Keratinocyte (primary cell): ENCODE results near the gene TSPAN11. TPM values are rescaled to one million over a fixed set of nuclear protein-coding genes. Genes with fewer than 3 reads are reported as not detected.

Experiments used
- DNase-seq: peaks from one replicate; pipeline ENCODE4 v3.0.0-alpha.2; 2011; ENCODE audit warnings: low read depth, missing footprints, low spot score
- FAIRE-seq: peaks from 2 replicates; lab custom pipeline; 2011; peaks lifted over from hg19 to GRCh38; lab: Jason Lieb, UNC
- H2AFZ ChIP-seq: 2 replicates; pipeline ENCODE4 v1.6.0; 2012; ENCODE audit warnings: low read length, control low read depth, inconsistent platforms; ENCODE audit not compliant: control insufficient read depth
- H3K27ac ChIP-seq: 2 replicates; pipeline ENCODE4 v1.5.1; 2011; ENCODE audit warnings: low read length; ENCODE audit not compliant: control insufficient read depth, insufficient read depth
- H3K27me3 ChIP-seq: 3 replicates; pipeline ENCODE4 v1.6.0; 2011; ENCODE audit warnings: low read length; ENCODE audit not compliant: control insufficient read depth, insufficient read depth; ENCODE audit errors: extremely low read depth
- H3K36me3 ChIP-seq, 2 experiments: 2 replicates in 1 of 2; 3 replicates in 1 of 2; pipeline ENCODE4 v1.5.1; 2011; ENCODE audit warnings: low read length in 2 of 2, mild to moderate bottlenecking in 1 of 2; ENCODE audit not compliant: control insufficient read depth in 2 of 2, insufficient read depth in 2 of 2; ENCODE audit errors: extremely low read depth in 1 of 2
- H3K4me1 ChIP-seq: 3 replicates; pipeline ENCODE4 v1.5.1; 2011; ENCODE audit warnings: low read length; ENCODE audit not compliant: control insufficient read depth, insufficient read depth; ENCODE audit errors: extremely low read depth
- H3K4me2 ChIP-seq: 3 replicates; pipeline ENCODE4 v1.6.0; 2011; ENCODE audit warnings: low read depth, low read length; ENCODE audit not compliant: control insufficient read depth, insufficient read depth; ENCODE audit errors: extremely low read depth
- H3K4me3 ChIP-seq, 3 experiments: fragments of 200-600 bp in 1 of 3; sonication (generic) in 1 of 3; 2 replicates in 2 of 3; 3 replicates in 1 of 3; pipeline ENCODE4 v1.5.1; 2011 to 2016; ENCODE audit warnings: low read length in 3 of 3, mild to moderate bottlenecking in 3 of 3, control low read depth in 2 of 3, inconsistent platforms in 1 of 3, low read depth in 1 of 3, mixed read lengths in 1 of 3, mixed run types in 1 of 3, moderate library complexity in 1 of 3; ENCODE audit not compliant: control insufficient read depth in 2 of 3, insufficient read depth in 2 of 3; ENCODE audit errors: extremely low read depth in 1 of 3
- H3K79me2 ChIP-seq: 2 replicates; pipeline ENCODE4 v1.6.0; 2012; ENCODE audit warnings: low read length; ENCODE audit not compliant: control insufficient read depth, insufficient read depth
- H3K9ac ChIP-seq: 3 replicates; pipeline ENCODE4 v1.6.0; 2011; ENCODE audit warnings: low read length; ENCODE audit not compliant: control insufficient read depth, insufficient read depth; ENCODE audit errors: extremely low read depth
- H3K9me1 ChIP-seq: 3 replicates; pipeline ENCODE4 v1.6.0; 2011; ENCODE audit warnings: low read length; ENCODE audit not compliant: control insufficient read depth, insufficient read depth; ENCODE audit errors: extremely low read depth
- H3K9me3 ChIP-seq: 2 replicates; pipeline ENCODE4 v1.5.1; 2012; ENCODE audit warnings: low read depth, low read length; ENCODE audit not compliant: control insufficient read depth
- H4K20me1 ChIP-seq: 3 replicates; pipeline ENCODE4 v1.6.0; 2011; ENCODE audit warnings: low read length; ENCODE audit not compliant: control insufficient read depth, insufficient read depth; ENCODE audit errors: extremely low read depth
- EZH2 ChIP-seq: IDR thresholded peaks from one replicate; pipeline ENCODE4 v1.6.1; 2012; ENCODE audit warnings: inconsistent platforms, mild to moderate bottlenecking, low read length, moderate library complexity
- dilution Hi-C: fragments of 300-500 bp; cut with MboI; formaldehyde crosslinking; loops from one replicate; pipeline ENCODE4 v1.7.0; 2020; ENCODE audit warnings: low sequenced_read_pairs; ENCODE audit not compliant: extremely low pct_ligation_motif_present
- polyA plus RNA-seq, 5 experiments: library from polyadenylated mRNA; depleted of rRNA in 3 of 5; stranded (reverse) in 3 of 5; stranded (forward) in 1 of 5; unstranded in 1 of 5; fragments of >200 nt; gene quantifications; 1 replicate in 1 of 5; 2 replicates in 3 of 5; 3 replicates in 1 of 5; pipeline versions ENCODE4 v1.2.1 to v1.2.3, GENCODE V29; 2011 to 2012; ENCODE audit warnings: missing spikeins in 2 of 5, low read depth in 1 of 5, low replicate concordance in 1 of 5
- TF ChIP-seq, protein P1 (sequence below), 3 experiments: IDR thresholded peaks in 1 of 3; conservative IDR thresholded peaks in 1 of 3; optimal IDR thresholded peaks in 1 of 3; 2 replicates in 2 of 3; 3 replicates in 1 of 3; pipeline versions ENCODE3 to v1.5.1; 2011; ENCODE audit warnings: low read length in 3 of 3, mild to moderate bottlenecking in 3 of 3, moderate library complexity in 2 of 3, control low read depth in 1 of 3, inconsistent platforms in 1 of 3; ENCODE audit not compliant: insufficient read depth in 2 of 3; ENCODE audit errors: extremely low read depth in 1 of 3

TSPAN11 gene
- polyA plus RNA-seq, 1 donor (not counting 4 experiments of a cell fraction or from before 2014, with no cell fraction given): not detected

DNA sequence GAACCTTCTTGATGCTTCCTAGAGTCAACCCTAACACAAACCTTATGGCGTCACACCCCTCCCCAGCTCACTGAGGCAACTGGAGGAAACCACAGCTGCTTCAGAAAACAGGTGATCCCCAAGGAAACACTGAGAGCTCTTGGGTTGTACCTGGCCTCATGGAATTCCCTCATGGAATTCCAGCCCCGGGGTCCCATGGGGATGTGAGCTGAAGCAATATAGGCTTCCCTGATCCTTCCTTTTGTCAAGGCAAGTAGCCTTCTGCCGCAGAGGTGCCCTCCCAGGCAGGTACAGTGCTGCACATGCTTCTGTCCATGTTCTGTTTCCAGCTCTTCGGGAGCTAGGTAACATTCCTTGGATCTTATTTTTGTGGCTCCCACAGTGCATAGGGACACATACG is 47.3 kb downstream of the TSPAN11 start:
- Histone ChIP-seq H3K27ac (no peak overlapping the region), H3K9me3 (no peaks in the 10 kb centered on the region), H3K9ac (no peak overlapping the region), H3K4me3 (no peak overlapping the region), H2AFZ (no peak overlapping the region), H4K20me1 (no peaks in the 10 kb centered on the region), H3K79me2 (no peaks in the 10 kb centered on the region), H3K27me3 (peaks cover 45% of the 10 kb centered on the region), H3K9me1 (no peaks in the 10 kb centered on the region), H3K4me1 (no peaks in the 10 kb centered on the region), H3K4me2 (no peak overlapping the region), H3K36me3 (no peaks in the 10 kb centered on the region)
- dilution Hi-C loops: no loop called here
- FAIRE-seq (no peak), DNase-seq (no peak)
- TF ChIP-seq, protein P1, sequence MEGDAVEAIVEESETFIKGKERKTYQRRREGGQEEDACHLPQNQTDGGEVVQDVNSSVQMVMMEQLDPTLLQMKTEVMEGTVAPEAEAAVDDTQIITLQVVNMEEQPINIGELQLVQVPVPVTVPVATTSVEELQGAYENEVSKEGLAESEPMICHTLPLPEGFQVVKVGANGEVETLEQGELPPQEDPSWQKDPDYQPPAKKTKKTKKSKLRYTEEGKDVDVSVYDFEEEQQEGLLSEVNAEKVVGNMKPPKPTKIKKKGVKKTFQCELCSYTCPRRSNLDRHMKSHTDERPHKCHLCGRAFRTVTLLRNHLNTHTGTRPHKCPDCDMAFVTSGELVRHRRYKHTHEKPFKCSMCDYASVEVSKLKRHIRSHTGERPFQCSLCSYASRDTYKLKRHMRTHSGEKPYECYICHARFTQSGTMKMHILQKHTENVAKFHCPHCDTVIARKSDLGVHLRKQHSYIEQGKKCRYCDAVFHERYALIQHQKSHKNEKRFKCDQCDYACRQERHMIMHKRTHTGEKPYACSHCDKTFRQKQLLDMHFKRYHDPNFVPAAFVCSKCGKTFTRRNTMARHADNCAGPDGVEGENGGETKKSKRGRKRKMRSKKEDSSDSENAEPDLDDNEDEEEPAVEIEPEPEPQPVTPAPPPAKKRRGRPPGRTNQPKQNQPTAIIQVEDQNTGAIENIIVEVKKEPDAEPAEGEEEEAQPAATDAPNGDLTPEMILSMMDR (optimal IDR thresholded peaks at IDR 0.05 in 1 of 3, IDR thresholded peaks at IDR 0.05 in 1 of 3, conservative IDR thresholded peaks at IDR 0.05 in 1 of 3; ENCODE audit: extremely low read depth in 1 of 3, insufficient read depth in 2 of 3, low read length in 3 of 3): no peak
- no peak for TF ChIP-seq EZH2

DNA sequence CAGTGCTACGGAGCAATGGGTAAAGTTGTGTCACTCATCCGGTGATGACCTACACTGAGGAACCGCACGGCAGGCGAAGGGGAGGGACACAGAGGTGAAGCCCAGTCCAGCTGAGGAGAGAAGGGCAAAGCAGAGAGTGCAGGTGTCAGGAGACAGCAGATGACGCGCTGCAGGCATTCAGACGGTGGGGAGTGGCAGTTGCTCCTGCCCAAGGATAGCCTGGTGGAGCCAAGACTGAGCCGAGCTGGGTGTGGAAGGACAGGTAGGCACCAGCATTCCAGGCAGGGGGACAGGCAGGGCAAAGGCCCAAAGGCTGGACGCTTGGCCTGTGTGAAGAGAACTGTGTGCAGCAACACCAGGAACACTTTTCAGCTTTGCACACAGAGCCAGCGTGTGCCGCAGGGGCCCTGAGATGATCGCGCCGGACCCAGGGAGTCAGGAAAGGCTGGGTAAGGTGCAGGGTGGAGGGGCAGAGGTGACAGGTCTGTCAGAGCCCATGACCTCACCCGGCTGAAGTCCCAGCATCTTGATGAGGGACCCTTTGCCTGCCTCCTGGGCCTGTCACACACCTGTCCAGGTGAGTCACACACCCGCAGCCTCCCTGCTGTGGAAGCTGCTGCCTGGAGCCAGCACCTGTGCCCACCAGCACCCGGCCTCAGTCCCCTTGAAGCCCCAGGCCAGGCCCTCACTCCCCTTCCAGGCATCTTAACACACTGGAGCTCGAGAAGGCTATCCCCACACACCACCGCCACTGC is 48.4 kb downstream of the TSPAN11 start:
- Histone ChIP-seq H3K27ac (no peak overlapping the region), H3K4me1 (no peaks in the 10 kb centered on the region), H3K9ac (no peak overlapping the region), H3K9me3 (no peaks in the 10 kb centered on the region), H2AFZ (no peak overlapping the region), H3K27me3 (peaks cover 45% of the 10 kb centered on the region), H3K4me3 (no peak overlapping the region), H3K79me2 (no peaks in the 10 kb centered on the region), H3K9me1 (no peaks in the 10 kb centered on the region), H3K36me3 (no peaks in the 10 kb centered on the region), H3K4me2 (no peak overlapping the region), H4K20me1 (no peaks in the 10 kb centered on the region)
- FAIRE-seq (no peak), DNase-seq (no peak)
- no peak for TF ChIP-seq EZH2
- TF ChIP-seq, protein P1 (optimal IDR thresholded peaks at IDR 0.05 in 1 of 3, IDR thresholded peaks at IDR 0.05 in 1 of 3, conservative IDR thresholded peaks at IDR 0.05 in 1 of 3; ENCODE audit: extremely low read depth in 1 of 3, insufficient read depth in 2 of 3, low read length in 3 of 3): no peak
- dilution Hi-C loops: no loop called here
